Suppressor macrophage (primary cell): ENCODE measurements around the gene VSIR.

Source experiments
- DNase-seq, 4 experiments: peaks; one replicate each; pipeline ENCODE4 v3.0.0-alpha.2; 2020 to 2022

VSIR gene

DNA sequence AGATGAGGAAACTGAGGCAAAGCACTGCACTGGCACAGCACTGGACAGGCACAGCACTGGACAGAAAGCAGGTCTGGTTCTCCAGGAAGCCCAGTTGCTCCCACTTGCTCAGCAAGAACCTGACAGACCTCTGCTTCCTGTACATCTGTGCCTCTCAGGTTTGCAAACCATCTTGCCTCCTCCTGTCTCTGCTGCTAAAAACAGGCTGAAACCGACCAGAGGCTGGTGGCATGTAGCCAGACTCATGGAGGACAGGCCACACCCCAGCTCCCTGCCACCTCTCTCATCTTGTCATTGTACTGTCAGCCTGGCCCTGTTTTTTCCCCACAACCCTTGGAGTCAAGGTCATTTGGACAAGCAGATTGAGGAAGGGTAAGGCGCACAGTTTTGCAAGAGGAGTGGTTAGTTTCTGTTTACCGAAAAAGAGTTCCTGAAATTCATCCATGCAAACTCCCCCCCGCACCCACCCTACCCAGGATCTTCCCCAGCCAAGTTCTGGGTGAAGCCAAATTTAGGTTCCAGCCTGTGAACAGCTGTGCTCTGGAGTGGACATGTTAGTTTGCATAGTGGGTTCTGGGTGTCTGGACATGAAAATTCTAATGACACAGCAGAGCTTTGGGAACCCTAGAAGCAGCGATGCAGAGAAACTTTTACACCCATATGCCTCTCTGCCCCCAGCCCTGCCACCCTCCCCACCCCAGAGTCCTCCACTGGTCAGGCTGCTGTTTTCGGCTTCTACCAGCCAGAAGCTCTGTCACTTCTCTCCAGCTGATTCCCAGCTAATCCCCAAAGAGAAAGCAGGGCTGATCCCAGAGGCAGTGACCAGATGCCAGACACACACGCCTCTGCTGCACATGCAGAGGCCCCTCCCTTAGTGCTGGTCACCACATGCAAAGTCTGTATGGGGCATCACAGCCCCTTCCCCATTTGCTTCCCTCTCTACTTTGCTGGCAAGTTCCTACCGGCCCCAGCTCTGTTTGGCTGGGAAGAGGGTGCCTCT is 45.3 kb downstream of the VSIR start:
- peak; percentile 77 to 88 (median 86) for DNase-seq

DNA sequence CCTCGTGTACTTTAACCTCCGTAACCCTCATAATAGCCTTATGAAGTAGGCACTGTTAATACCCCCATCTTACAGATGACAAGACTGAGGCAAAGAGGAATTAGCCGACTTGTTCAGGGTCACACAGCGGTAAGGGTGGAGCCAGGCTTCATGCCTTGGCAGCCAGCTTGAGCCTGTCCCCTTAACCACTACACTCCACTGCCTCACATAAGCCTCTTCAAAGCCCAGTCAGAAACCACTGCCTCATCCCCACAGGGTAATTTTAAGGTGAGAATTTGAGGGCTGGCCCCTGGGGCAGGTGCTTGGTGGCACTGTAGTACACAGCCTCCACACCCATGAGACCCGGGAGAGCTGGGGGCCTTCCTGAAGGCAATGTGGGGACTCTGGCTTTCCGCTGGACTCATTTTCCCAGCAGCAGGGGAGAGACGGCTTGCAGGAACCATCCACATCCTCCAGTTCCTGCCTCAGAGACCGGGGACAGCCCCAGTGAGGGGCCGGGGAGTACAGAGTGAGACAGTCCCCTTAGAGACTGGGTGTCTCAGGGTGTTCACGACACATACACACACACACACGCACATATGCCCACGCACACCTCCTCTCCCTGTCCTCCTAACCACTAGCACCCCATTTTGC is 46.1 kb downstream of the VSIR start:
- peak; percentile 27 to 63 (median 40) for DNase-seq

DNA sequence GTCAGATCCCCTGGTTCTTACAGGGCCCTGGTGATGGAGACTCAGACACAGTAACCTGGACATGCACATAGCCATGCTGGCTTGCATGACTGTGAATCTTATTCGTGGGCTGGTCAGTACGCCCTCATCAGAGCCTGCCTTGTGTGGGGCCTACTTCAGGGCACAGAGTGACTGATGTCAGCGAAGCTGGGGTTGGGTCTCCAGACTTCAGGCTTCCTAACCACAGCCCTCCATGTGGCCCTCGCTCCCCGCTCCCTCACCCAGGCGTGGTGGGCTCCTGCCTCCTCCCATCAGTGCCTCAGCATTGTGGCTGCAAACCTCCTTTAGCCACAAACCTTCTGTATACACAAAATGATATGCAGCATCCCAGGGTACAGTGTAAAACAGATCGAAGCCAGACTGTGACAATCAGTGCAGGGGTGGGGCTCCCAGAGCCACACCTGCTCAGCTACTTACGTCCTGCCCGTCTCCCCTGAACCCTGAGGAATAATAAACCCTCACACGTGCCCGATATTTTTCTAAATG is 46.7 kb downstream of the VSIR start:
- DNase-seq, result peak in 2 of 4 experiments; percentile 48 to 49

DNA sequence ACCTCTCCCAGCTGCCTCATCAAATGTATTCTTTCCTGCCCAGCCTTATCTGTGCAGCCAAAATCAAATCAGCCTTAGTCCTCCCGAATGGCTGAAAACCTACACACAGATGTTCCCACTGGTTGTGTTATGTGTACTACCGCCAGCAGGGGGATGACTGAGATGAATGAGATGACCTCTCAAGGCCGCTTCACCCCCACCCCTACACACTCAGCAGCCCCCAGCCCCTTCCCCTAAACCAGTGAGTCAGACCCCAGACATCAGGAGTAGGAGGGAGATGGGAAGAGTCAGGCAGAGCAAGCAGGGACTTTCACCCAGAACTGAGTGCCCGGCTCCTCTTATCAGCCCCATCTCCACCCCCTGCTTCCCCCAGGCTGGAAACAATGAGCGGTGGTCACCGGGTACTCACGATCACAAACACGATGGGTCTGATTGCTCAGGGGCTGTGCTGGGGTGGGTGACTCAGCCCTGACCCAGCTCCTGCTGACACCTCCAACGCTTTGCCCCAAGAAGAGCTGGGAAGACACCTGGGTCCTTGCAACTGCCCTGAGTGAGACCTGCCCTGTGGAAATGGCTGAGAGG is 47.2 kb downstream of the VSIR start:
- peak; percentile 69 to 79 (median 76) for DNase-seq

GRCh38 chr10:71725249-71725648 is 48.1 kb downstream of the VSIR start:
- DNase-seq, result no peak

- DNase-seq, result no peak
Measured at GRCh38 chr10:71724539-71724938, 48.8 kb downstream of the VSIR start.

GRCh38 chr10:71723311-71723710 is 50.0 kb downstream of the VSIR start:
- no peak for DNase-seq

DNA sequence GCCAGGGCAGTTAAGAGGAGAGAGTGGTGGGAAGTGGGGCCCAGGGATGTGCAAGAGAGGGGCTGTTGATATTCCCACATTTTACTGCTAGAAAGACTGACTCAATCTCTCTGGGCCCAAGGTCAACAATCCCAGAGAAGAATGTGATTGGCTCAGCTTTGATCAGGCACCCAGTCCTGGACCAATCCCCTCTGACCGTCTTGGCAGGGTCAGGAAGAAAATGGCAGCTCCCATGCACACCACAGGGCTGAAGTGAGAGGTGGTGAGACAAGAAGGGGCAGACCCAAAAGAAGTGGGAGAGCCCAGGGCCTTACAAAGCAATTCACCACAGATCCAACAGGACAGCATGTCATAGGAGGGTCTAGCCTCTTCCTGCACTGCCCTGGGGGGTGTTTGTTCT is 50.5 kb downstream of the VSIR start:
- no peak for DNase-seq

- DNase-seq, result no peak
Measured at GRCh38 chr10:71721313-71721712, 52.0 kb downstream of the VSIR start.

- no peak for DNase-seq
Measured at GRCh38 chr10:71720288-71720687, 53.0 kb downstream of the VSIR start.

DNA sequence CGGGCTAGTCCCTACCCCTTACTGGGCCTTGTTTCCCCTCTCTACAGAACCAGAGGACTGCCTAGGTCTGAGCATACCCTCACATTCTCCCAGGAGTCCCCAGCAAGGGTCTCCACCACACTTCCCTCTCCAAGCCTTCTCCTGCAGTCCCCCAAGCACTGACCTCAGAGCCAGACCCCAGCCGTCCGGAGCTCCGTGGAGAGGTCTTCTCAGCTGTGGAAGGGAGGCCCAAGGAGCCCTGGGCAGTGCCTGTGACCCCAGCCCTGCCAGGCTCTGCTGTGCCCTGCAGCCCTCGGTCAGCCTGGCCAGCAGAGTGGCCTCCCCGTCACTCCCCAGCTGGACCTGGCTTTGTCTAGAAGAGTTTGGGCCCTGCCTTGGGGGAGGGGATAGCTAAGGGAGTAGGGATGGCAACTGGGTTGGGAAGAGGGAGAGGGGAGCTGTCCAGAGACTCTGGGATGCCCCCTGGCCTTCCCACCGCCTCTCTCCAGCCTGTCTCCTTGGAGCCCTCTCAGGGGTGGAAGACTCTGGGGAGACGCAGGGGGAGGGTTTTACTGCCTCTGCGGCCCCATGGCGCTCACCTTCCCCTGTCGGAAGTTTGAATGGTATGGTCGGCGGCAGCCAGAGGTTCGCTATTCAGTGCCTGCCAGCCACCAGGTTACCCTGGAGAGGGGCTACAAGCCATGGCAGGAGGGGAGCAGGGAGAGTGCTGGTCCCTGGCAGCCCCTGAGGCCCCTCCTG is 53.7 kb downstream of the VSIR start, which contains the start of gene C10orf105:
Gene C10orf105 (minus strand): TSS at position 315 of the 738 bp plus-strand sequence. CDS start 3,441 bp downstream, outside the sequence.
- DNase-seq, result no peak

- DNase-seq, result no peak
Measured at GRCh38 chr10:71719042-71719441, 54.3 kb downstream of the VSIR start.

- DNase-seq, result no peak
Measured at GRCh38 chr10:71718165-71718698, 55.1 kb downstream of the VSIR start.

- DNase-seq, result no peak
Measured at GRCh38 chr10:71717551-71717951, 55.8 kb downstream of the VSIR start.

DNA sequence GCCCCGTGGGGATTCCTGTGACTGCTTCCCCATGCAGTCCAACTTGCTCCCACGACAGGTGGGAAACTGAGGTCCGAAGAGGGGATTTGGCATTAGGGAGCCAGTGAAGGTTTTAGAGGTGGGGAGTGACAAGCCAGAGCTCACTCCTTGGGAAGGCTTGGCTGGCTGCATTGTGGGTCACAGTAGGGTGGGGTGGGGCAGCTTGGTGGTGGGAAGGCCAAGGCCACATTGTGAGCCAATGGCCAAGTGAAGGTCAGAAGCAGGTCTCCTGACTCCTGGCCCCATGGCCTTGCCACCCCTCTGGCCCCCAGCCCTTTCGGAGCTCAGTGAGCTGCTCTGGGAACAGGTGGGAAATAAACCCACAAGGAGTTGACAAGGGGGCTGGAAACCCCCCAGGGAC is 56.3 kb downstream of the VSIR start:
- DNase-seq, result no peak

GRCh38 chr10:71716426-71716825 is 56.9 kb downstream of the VSIR start:
- no peak for DNase-seq

GRCh38 chr10:71715860-71716259 is 57.5 kb downstream of the VSIR start:
- no peak for DNase-seq

DNA sequence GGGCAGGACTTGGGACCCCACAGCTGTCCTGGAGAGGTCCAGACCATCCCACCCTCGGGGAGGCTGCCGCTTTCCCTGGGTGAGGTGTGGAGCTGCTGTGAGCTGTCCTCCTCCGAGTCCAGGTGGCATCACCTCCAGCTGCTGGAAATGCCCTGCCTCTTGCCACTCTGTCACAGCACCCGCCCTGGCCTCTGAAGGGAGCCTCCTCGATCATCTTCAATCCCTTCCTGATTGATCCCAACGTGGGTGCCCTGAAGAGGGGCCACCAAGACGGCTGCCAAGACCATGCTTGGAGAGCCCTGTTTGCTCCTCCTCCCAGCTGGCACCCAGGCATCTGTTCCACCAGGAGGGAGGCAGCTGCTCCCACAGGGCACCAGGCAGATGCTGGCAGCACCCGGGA is 58.3 kb downstream of the VSIR start:
- no peak for DNase-seq

DNA sequence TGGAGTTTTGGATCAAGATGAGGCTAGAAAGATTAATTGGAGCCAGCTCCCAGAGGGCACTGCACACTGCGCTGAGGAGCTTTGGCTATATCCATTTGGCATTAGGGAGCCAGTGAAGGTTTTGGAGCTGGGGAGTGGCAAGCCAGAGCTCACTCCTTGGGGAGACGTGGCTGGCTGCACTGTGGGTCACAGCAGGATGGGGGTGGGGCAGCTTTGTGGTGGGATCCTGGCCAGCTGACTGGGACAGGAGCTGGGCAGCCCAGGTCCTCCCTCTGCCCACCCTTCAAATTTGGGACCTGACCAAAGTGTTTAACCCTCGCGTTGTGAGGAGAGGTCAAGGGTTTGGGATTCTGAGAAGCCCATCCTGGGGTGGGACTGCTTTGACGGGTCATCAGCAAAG is 58.7 kb downstream of the VSIR start:
- no peak for DNase-seq

DNA sequence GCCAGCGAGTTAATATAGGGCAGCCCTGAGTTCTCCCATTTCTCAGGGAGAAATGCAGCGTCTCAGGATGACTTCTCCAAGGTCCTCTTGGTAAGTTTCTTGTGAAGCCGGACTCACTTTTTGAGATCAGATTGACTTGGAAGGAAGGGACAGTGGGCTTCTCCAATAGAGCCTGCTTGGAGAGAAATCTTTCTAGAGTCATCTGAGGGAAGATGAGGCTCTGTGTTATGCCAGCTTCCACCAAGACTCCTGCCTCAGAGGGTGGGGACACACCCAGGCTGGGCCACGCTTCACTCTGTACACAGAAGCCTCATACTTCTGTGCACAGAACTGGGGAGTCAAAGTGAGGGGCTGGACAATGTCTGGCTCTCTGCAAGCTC is 59.3 kb downstream of the VSIR start:
- DNase-seq, result no peak

DNA sequence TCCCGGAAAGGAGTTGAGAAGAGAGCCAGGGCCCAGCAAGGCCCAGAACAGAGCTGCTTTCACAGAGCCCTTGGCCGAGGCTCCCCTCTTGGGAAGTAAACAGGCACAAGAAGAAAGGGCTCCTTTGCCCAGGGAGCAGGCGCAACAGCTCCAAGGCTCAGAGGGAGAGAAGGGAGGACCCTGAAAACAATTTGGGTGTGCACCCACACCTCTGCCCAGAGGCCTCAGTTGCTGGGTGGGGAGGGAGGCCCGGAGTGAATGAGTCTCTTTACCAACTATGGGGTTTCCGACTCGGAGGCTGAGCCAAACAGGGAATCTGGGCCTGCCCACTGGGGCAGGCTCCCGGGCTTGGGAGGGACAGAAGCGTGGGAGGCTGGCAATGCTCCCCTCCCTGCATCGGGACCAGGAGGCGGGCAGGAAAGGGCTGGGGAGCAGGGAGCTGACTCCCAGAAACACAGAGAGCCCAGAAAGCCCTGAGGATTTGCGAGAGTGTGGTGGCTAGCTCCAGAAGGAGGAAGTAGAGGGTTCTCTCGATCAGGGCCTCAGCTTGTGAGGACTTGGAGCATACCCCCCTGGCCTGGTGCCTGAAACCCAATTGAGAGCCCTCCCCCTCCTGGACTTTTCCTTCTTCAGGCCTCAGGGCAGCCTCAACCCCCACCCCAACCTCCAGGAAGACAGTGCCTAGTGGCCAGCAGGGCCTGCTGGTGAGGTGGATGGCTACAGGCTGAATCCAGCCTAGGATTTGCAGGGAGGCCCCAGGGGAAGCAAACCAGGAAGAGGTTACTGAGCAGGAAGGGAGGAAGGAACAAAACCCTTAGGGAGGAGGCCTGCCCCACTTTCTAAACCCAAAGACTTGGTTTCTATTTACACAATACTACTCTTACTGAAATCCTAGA is 59.9 kb downstream of the VSIR start:
- peak; percentile 73 to 84 (median 80) for DNase-seq
